Right cardiac atrium (tissue), 5 donors: ENCODE data around the gene BSDC1. TPM values are rescaled to one million over a fixed set of nuclear protein-coding genes. Genes with fewer than 3 reads are reported as not detected.
A peak's percentile ranks its signal among the peaks of the same experiment; 100 is the strongest.
"Not testable (repeated sequence)": the region's sequence is repeated elsewhere in the genome, so short reads cannot be mapped to it uniquely, and the experiment has no call there.

Experiments
- ATAC-seq, 2 donors: fragments of 200-7000 bp; cut with Tn5 transposase; one replicate each; pipeline versions ENCODE4 v1.8.0 to v1.9.1; 2020; ENCODE audit warnings: moderate library complexity in 2 of 2, mild to moderate bottlenecking in 1 of 2
- DNase-seq, 3 donors: peaks; one replicate each; pipeline ENCODE4 v3.0.0-alpha.2; 2020
- H3K27ac ChIP-seq: one replicate; pipeline ENCODE4 v1.5.1; 2013; ENCODE audit warnings: mild to moderate bottlenecking, low read length, control low read depth, moderate library complexity
- H3K27me3 ChIP-seq: one replicate; pipeline ENCODE4 v1.6.1; 2013; ENCODE audit not compliant: control insufficient read depth, insufficient read depth
- H3K4me1 ChIP-seq: one replicate; pipeline ENCODE4 v1.6.1; 2013; ENCODE audit warnings: low read length; ENCODE audit not compliant: control insufficient read depth, insufficient read depth
- H3K4me3 ChIP-seq: one replicate; pipeline ENCODE4 v1.5.1; 2013; ENCODE audit warnings: low read length, control low read depth
- H3K9me3 ChIP-seq: one replicate; pipeline ENCODE4 v1.6.1; 2013; ENCODE audit warnings: low read length; ENCODE audit not compliant: control insufficient read depth
- WGBS: extraction: QIAGEN DNeasy Blood & Tissue Kit; methylation state at CpG from one replicate; pipeline ENCODE4 v1.1.7; 2013; 5-methylcytosine and 5-hydroxymethylcytosine counted together
- intact Hi-C, 4 donors: fragments of 100-400 bp; cut with DNase I; formaldehyde crosslinking; loops; one replicate each; pipeline versions ENCODE4 v1.11.0 to v1.14.0; 2022 to 2023
- long read RNA-seq, 4 donors: library from polyadenylated mRNA; unstranded; transcript quantifications; one replicate each; pipeline ENCODE4 v2.0.0, GENCODE V29; 2020 to 2021
- polyA plus RNA-seq: library from polyadenylated mRNA; stranded (reverse); fragments of 200-250 nt; gene quantifications from one replicate; pipeline ENCODE4 v1.2.3, GENCODE V29; 2013
- total RNA-seq, 4 donors: library from RNA; stranded (reverse); fragmentation: NEBNext Ultra II Directional; extraction: Animal tissue kit (Norgen Biotek cat#: 25700); gene quantifications; one replicate each; pipeline ENCODE4 v1.2.1, GENCODE V29; 2021
- donor health status: healthy with polysubstance abuse.
- donor health status: DM: no; HTN: yes; CAD: no.
- donor health status: DM: no; HTN: no; CAD: no.
- donor health status: DM: no; HTN: yes; CAD: no; lungs with severe emphysema.
- donor health status: DM: yes; HTN: yes; CAD: no.

The BSDC1 gene, protein sequence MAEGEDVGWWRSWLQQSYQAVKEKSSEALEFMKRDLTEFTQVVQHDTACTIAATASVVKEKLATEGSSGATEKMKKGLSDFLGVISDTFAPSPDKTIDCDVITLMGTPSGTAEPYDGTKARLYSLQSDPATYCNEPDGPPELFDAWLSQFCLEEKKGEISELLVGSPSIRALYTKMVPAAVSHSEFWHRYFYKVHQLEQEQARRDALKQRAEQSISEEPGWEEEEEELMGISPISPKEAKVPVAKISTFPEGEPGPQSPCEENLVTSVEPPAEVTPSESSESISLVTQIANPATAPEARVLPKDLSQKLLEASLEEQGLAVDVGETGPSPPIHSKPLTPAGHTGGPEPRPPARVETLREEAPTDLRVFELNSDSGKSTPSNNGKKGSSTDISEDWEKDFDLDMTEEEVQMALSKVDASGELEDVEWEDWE
- total RNA-seq (10 to 100 TPM; 40.4 to 56.0 (median 48.6) TPM), polyA plus RNA-seq (37.1 TPM)
- long read RNA-seq, donor 1, transcript BSDC1-206 (11 exons, 2,846 nt): major isoform, 50 of 93 reads
- long read RNA-seq, donor 1, transcript BSDC1-205 (11 exons, 1,505 nt): minor isoform, 5 of 93 reads
- long read RNA-seq, donor 1, partial matches to known transcripts: 20 of 93 reads
- long read RNA-seq, donor 1, other reads (novel, unspliced or antisense): 17 of 93 reads
- long read RNA-seq, donor 2, transcript BSDC1-205 (11 exons, 1,505 nt): minor isoform, 7 of 66 reads
- long read RNA-seq, donor 2, transcript BSDC1-206 (11 exons, 2,846 nt): major isoform, 30 of 66 reads
- long read RNA-seq, donor 2, partial matches to known transcripts: 19 of 66 reads
- long read RNA-seq, donor 2, other reads (novel, unspliced or antisense): 10 of 66 reads
- long read RNA-seq, donor 3, full-length matches to known transcripts: 156 of 235 reads
- long read RNA-seq, donor 3, partial matches to known transcripts: 54 of 235 reads
- long read RNA-seq, donor 3, other reads (novel, unspliced or antisense): 25 of 235 reads
- long read RNA-seq, donor 4, transcript BSDC1-206 (11 exons, 2,846 nt): major isoform, 32 of 65 reads
- long read RNA-seq, donor 4, partial matches to known transcripts: 22 of 65 reads
- long read RNA-seq, donor 4, other reads (novel, unspliced or antisense): 3 of 65 reads

- under 1% methylated on average over 48 of the region's 48 CpGs for WGBS
- peak within 1 kb of the TSS; percentile 97 for H3K27ac ChIP-seq
- no peaks in the 10 kb centered on the region for H3K9me3 ChIP-seq
- peak within 1 kb of the TSS; percentile 68 for H3K4me3 ChIP-seq
- H3K27me3 ChIP-seq: no peaks in the 10 kb centered on the region
- ATAC-seq: peak; percentile 98 to 99
- H3K4me1 ChIP-seq: peaks cover 2% of the 10 kb centered on the region
- intact Hi-C loops: loop anchor here in 1 of 4 donors (10.0 kb wide), 1 partner anchor 480 kb away; the partner anchor contains the start of gene FNDC5
- peak; percentile 98 to 99 (median 98) for DNase-seq
Measured at GRCh38 chr1:32394141-32394889, at the start of gene BSDC1. BSDC1 (minus strand) TSS chr1:32394441; CDS start chr1:32394414, 27 bp downstream.

DNA sequence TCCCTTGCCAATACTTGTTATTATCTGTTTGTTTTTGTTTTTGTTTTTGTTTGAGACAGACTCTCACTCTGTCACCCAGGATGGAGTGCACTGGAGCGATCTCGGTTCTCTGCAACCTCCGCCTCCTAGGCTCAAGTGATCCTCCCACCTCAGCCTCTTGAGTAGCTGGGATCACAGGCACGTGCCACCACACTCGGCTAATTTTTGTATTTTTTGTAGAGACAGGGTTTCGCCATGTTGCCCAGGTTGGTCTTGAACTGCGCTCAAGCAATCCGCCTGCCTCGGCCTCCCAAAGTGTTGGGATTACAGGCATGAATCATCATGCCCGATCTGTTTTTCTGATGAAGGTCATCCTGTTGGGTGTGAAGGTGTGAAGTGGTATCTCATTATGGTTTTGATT, 47.2 kb upstream of the BSDC1 start:
- intact Hi-C loops, H3K27me3 ChIP-seq: not testable (repeated sequence)
- 92% methylated on average over 10 of the region's 10 CpGs for WGBS

DNA sequence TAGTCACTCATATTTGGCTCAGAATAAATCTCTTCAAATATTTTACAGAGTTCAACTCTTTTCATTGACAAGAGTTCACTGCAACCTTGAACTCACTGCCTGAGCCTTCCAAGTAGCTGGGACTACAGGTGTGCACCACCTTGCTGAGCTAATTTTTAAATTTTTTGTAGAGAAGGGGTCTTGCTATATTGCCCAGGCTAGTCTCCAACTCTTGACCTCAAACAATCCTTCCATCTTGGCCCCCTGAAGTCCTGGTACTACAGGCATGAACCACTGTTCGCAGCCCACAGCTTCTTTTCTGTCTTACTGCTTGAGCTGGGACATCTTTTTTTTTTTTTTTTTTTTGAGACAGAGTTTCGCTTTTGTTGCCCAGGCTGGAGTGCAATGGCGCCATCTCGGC, 44.5 kb upstream of the BSDC1 start:
- DNase-seq, intact Hi-C loops, ATAC-seq, H3K4me3 ChIP-seq, H3K9me3 ChIP-seq, H3K27ac ChIP-seq, H3K4me1 ChIP-seq, H3K27me3 ChIP-seq: not testable (repeated sequence)
- 100% methylated on average over 4 of the region's 4 CpGs for WGBS

More for the DNA sequence above, 47.2 kb upstream of the BSDC1 start:
- not testable (repeated sequence) for ATAC-seq, H3K4me1 ChIP-seq, DNase-seq, H3K27ac ChIP-seq, H3K4me3 ChIP-seq, H3K9me3 ChIP-seq

- Histone ChIP-seq H3K9me3 (no peaks in the 10 kb centered on the region), H3K4me3 (no peak overlapping the region), H3K4me1 (no peaks in the 10 kb centered on the region), H3K27me3 (no peaks in the 10 kb centered on the region), H3K27ac (no peak overlapping the region)
- intact Hi-C loops: no loop called here
- WGBS: 53% methylated on average over 1 of the region's 1 CpG
- ATAC-seq (no peak), DNase-seq (no peak)
Measured at GRCh38 chr1:32438136-32438535, 43.9 kb upstream of the BSDC1 start.

DNA sequence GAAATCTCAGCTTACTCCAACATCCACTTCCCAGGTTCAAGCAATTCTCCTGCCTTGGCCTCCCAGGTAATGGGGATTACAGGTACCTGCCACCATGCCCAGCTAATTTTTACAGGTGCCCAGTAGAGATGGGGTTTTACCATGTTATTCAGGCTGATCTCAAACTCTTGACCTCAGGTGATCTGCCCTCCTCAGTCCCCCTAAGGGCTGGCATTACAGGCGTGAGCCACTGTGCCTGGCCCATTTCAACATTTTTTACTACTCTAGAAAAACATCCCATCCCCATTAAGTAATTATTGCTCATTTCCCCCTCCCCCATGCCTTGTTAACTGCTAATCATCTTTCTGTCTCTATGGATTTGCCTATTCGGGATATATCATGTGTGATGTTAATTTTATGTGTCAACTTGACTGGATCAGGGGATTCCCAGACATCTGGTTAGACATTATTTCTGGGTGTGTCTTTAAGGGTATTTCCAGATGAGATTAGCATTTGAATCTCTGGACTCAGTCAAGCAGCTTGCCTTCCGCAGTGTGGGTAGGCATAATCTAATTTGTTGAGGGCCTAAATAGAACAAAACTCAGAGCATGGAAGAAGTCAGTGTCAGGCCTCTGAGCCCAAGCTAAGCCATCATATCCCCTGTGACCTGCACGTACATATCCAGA, 37.6 kb upstream of the BSDC1 start:
- no peak for DNase-seq
- intact Hi-C loops: no loop called here
- Histone ChIP-seq H3K4me1 (no peaks in the 10 kb centered on the region), H3K9me3 (no peaks in the 10 kb centered on the region), H3K27ac (no peak overlapping the region), H3K4me3 (no peak overlapping the region), H3K27me3 (no peaks in the 10 kb centered on the region)
- ATAC-seq: no peak
- 56% methylated on average over 4 of the region's 4 CpGs for WGBS

GRCh38 chr1:32427264-32427963, 33.2 kb upstream of the BSDC1 start:
- WGBS: 69% methylated on average over 17 of the region's 17 CpGs
- Histone ChIP-seq H3K27me3 (no peaks in the 10 kb centered on the region), H3K4me3 (no peak overlapping the region), H3K4me1 (no peaks in the 10 kb centered on the region), H3K9me3 (no peaks in the 10 kb centered on the region), H3K27ac (no peak overlapping the region)
- DNase-seq (no peak), ATAC-seq (no peak)
- intact Hi-C loops: no loop called here

- 6% methylated on average over 36 of the region's 36 CpGs for WGBS
- Histone ChIP-seq H3K4me1 (no peaks in the 10 kb centered on the region), H3K27me3 (no peaks in the 10 kb centered on the region), H3K27ac (no peak overlapping the region), H3K4me3 (peak overlapping the region; percentile 1), H3K9me3 (no peaks in the 10 kb centered on the region)
- intact Hi-C loops: no loop called here
- DNase-seq (peak; percentile 40 to 70 (median 67)), ATAC-seq (peak; percentile 71 to 81)
Measured at GRCh38 chr1:32426489-32427255, 32.4 kb upstream of the BSDC1 start.

- no peak overlapping the region for H3K4me3 ChIP-seq
- WGBS: 75% methylated on average over 1 of the region's 1 CpG
- DNase-seq (no peak), ATAC-seq (no peak)
- no peak overlapping the region for H3K27ac ChIP-seq
- no peaks in the 10 kb centered on the region for H3K27me3 ChIP-seq
- H3K4me1 ChIP-seq: no peaks in the 10 kb centered on the region
- intact Hi-C loops: no loop called here
- H3K9me3 ChIP-seq: no peaks in the 10 kb centered on the region
Measured at GRCh38 chr1:32421775-32422174, 27.5 kb upstream of the BSDC1 start.

GRCh38 chr1:32414186-32414886, 20.1 kb upstream of the BSDC1 start:
- Histone ChIP-seq H3K27me3 (no peaks in the 10 kb centered on the region), H3K9me3 (no peaks in the 10 kb centered on the region), H3K27ac (no peak overlapping the region), H3K4me1 (no peaks in the 10 kb centered on the region), H3K4me3 (no peak overlapping the region)
- intact Hi-C loops: no loop called here
- DNase-seq (no peak), ATAC-seq (no peak)
- WGBS: 77% methylated on average over 8 of the region's 8 CpGs
